Measurements from ENCODE around the gene SHTN1.

Gene SHTN1

DNA sequence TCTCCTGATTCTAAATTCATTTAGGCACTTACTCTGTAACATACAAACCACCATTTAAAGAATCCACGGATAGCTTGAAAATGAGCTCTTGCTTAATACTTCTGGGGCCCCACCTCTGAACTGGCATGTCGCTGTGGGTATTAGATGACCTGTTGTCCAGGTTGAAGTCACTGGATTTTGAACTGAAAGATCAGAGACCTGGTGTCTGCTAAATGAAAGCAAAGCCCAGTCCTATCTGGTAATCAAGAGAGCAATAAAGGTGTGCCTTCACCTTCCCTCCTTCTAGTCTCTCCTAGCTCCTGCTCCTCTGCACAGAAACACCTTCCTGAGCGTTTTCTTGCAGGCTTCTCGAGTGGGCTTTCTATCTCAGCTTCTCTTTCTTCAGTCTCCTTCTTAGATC lies 151.3 kb downstream of the SHTN1 start:
- TF ChIP-seq, protein P1, sequence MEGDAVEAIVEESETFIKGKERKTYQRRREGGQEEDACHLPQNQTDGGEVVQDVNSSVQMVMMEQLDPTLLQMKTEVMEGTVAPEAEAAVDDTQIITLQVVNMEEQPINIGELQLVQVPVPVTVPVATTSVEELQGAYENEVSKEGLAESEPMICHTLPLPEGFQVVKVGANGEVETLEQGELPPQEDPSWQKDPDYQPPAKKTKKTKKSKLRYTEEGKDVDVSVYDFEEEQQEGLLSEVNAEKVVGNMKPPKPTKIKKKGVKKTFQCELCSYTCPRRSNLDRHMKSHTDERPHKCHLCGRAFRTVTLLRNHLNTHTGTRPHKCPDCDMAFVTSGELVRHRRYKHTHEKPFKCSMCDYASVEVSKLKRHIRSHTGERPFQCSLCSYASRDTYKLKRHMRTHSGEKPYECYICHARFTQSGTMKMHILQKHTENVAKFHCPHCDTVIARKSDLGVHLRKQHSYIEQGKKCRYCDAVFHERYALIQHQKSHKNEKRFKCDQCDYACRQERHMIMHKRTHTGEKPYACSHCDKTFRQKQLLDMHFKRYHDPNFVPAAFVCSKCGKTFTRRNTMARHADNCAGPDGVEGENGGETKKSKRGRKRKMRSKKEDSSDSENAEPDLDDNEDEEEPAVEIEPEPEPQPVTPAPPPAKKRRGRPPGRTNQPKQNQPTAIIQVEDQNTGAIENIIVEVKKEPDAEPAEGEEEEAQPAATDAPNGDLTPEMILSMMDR (conservative IDR thresholded peaks at IDR 0.05; ENCODE audit: low read depth) = no peak
- no peak for DNase-seq (ENCODE audit: low spot score)
- no peak overlapping the region for H3K27ac ChIP-seq
- ChIA-PET POLR2A (ENCODE audit: low non-redundant PET) (no interaction called here), CTCF (interaction anchor here (0.6 kb wide), 1 partner anchor 1143 kb away, joined by 3 read pairs; no protein-coding TSS in a partner anchor)

DNA sequence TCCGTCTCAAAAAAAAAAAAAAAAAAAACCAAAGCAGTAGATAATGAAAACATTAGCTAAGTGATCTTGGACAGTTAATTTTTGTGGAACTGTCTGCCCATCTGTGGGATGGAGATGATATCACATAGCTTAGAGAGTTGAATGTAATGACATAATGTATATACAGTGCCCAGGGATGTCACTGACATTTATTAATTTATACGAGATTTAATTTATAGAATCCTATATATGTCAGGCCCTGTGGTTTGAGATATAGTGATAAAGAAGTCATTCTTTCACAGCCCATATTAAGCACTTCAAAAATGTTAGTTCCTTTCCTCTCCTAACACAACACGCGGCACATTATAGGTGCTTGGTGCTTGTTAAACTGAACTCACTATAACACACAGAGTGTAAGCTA lies 151.7 kb downstream of the SHTN1 start:
- ChIA-PET CTCF (interaction anchor here (0.6 to 1.1 kb wide), 2 partner anchors 57 to 226 kb away, joined by 4 to 5 read pairs; no protein-coding TSS in a partner anchor), POLR2A (ENCODE audit: low non-redundant PET) (interaction anchor here (0.7 kb wide), 1 partner anchor 13 kb away, joined by 8 read pairs; no protein-coding TSS in a partner anchor)
- TF ChIP-seq, protein P1 (conservative IDR thresholded peaks at IDR 0.05; ENCODE audit: low read depth) = no peak
- no peak overlapping the region for H3K27ac ChIP-seq
- no peak for DNase-seq (ENCODE audit: low spot score)

DNA sequence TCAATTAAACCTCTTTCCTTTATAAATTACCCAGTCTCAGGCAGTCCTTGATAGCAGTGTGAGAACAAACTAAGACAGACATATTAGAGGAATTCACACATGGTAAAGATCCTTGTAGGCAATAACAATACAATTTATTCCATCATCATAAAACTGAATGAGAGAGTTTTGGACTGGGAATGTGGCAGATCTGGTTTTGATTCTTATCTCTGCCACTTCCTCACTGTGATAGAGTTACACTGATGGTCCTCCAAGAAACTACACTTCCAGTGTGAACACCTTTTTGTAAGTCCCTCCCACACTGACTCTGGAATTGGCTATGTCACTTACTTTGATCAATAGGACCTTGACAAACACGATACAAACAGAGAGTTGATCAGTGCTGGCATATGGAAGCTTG lies 152.7 kb downstream of the SHTN1 start:
- TF ChIP-seq, protein P1 (conservative IDR thresholded peaks at IDR 0.05; ENCODE audit: low read depth) = no peak
- H3K27ac ChIP-seq = no peak overlapping the region
- POLR2A ChIA-PET (ENCODE audit: low non-redundant PET) = no interaction called here
- DNase-seq (ENCODE audit: low spot score) = no peak
- CTCF ChIA-PET = interaction anchor here (1.1 kb wide), 1 partner anchor 56 kb away, joined by 4 read pairs; no protein-coding TSS in a partner anchor

DNA sequence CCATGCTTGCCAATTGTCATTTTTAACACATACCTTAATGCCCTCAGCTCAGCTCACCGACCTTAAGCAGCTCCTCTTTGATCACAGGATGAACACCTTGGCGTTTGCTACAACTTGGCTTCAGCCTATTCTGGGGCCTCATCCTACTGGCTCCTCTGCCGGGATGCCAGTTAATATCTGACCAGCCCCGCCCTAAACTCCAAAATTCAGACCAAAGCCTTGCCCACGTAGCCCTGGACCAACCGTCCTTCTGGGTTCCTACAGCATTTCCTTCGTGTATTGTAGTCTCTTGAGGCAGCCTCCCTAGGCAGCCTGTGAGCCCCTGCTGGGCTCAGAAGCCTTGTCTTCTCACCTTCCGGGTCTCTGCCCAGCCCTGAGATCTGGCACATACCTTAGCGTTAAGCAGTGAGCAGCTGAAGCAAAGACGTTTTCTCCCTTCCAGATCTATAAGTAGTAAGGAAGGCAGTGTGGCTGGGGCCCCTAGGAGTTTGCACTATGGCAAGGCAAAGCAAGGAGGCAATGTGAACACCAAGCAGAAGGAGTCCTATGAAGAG lies 154.9 kb downstream of the SHTN1 start:
- CTCF ChIA-PET = interaction anchor here (0.7 to 1.2 kb wide), 2 partner anchors 191 to 316 kb away, joined by 3 read pairs; no protein-coding TSS in a partner anchor

DNA sequence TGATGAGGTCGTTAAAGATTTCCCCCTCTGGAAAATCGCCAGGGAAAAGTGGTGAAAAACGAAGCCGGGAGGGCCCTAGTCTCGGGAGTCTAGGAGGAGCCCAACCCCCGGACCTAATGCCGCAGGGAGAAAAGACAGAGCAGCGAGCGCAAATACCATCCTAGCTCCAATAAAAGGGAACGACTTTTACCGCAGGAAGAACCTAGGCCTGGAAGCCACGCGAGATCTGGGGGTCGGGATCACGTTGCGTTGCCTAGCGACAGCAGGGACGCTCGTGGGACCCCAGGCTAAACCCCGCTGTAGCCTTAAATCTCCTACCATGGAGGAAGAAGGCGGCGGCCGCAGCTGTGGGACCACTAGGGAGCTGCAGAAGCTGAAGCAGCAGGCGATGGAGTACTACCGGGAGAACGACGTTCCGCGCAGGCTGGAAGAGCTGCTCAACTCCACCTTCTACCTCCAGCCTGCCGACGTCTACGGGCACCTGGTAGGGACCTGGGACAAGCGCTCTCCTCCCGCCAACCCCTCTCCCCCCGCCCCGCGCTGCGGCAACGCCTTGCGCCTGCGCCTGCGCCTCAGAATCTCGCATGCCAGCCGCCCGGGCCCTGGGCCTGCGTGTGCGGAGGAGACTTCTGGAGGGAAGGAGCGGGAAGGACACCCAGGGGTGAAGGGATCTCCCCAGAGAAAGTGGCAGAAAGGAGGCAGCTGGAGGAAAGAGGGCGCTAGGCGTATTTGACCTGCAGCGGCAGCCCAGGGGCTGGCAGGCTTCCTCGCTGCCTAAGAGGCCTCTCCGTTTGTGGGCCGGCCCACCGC lies 155.5 kb downstream of the SHTN1 start, which contains the start of gene ENO4:
ENO4 (plus strand) TSS at position 252 of the 810 bp plus-strand sequence; CDS start at position 320, 68 bp downstream.
- DNase-seq (ENCODE audit: low spot score) = peak; percentile 91
- POLR2A ChIA-PET (ENCODE audit: low non-redundant PET) = interaction anchor here (0.7 to 1.1 kb wide), 2 partner anchors 43 to 156 kb away, joined by 3 to 8 read pairs; partner anchors contain the start of gene SHTN1
- CTCF ChIA-PET = interaction anchor here (0.6 to 1.2 kb wide), 6 partner anchors 61 to 326 kb away, joined by 3 to 4 read pairs (median 3); no protein-coding TSS in a partner anchor
- TF ChIP-seq, protein P1 (conservative IDR thresholded peaks at IDR 0.05; ENCODE audit: low read depth) = no peak
- H3K27ac ChIP-seq = peak within 1 kb of the TSS; percentile 79

More for the DNA sequence above, 154.9 kb downstream of the SHTN1 start:
- H3K27ac ChIP-seq = peak overlapping the region; percentile 79
- DNase-seq (ENCODE audit: low spot score) = no peak
- POLR2A ChIA-PET (ENCODE audit: low non-redundant PET) = interaction anchor here (0.7 to 1.1 kb wide), 2 partner anchors 44 to 155 kb away, joined by 3 to 8 read pairs; partner anchors contain the start of gene SHTN1
- TF ChIP-seq, protein P1 (conservative IDR thresholded peaks at IDR 0.05; ENCODE audit: low read depth) = no peak

DNA sequence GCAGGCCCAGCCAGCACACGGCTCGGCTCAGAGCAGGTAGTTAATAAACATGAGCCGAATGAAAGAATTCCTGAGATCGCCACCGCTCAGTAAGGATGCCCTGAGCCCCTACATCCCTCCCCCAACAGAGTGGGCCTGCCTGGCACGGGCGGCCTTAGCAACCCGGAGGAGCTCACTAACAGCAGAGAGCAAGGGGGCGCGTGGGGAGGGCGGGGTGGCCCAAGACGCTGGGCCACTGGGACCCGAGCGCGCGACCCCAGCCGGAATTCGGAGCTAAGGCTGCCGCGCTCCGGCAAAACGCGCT lies 156.1 kb downstream of the SHTN1 start:
- ChIA-PET POLR2A (ENCODE audit: low non-redundant PET) (interaction anchor here (1.1 kb wide), 1 partner anchor 156 kb away, joined by 8 read pairs; the partner anchor contains the start of gene SHTN1), CTCF (interaction anchor here (0.6 to 1.2 kb wide), 5 partner anchors 61 to 326 kb away, joined by 3 to 4 read pairs (median 3); no protein-coding TSS in a partner anchor)
- TF ChIP-seq, protein P1 (conservative IDR thresholded peaks at IDR 0.05; ENCODE audit: low read depth) = no peak
- H3K27ac ChIP-seq = peak overlapping the region; percentile 79
- peak; percentile 12 for DNase-seq (ENCODE audit: low spot score)

Measured in RWPE1 (cell line).